ENCODE results near the gene C1orf122. TPM values are rescaled to one million over a fixed set of nuclear protein-coding genes. Genes with fewer than 3 reads are reported as not detected.
A peak's percentile ranks its signal among the peaks of the same experiment; 100 is the strongest.

Gene C1orf122
- total RNA-seq, 1 donor = 13.4 TPM

DNA sequence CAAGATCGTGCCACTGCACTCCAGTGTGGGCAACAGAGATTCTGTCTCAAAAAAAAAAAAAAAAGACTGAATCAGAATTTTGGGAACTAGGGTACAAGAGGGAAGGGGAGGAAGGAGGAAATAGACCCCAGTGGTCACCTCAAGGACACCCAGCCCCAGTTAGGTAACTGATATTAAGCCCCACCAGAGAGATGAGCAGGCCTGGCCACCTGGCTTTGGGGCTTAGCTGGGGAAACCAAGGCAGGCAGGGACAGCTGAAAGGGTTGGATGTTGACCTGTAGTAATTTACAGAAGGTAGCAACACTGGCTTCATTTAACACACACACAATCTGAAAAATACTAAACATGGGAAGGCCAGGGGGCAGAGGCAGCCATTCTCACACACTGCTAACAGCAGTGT, 5.2 kb upstream of the C1orf122 start:
- H3K4me3 ChIP-seq (ENCODE audit: low read depth, low read length) = no peak overlapping the region
- DNase-seq (ENCODE audit: low read depth) = no peak
- TF ChIP-seq, protein P1, sequence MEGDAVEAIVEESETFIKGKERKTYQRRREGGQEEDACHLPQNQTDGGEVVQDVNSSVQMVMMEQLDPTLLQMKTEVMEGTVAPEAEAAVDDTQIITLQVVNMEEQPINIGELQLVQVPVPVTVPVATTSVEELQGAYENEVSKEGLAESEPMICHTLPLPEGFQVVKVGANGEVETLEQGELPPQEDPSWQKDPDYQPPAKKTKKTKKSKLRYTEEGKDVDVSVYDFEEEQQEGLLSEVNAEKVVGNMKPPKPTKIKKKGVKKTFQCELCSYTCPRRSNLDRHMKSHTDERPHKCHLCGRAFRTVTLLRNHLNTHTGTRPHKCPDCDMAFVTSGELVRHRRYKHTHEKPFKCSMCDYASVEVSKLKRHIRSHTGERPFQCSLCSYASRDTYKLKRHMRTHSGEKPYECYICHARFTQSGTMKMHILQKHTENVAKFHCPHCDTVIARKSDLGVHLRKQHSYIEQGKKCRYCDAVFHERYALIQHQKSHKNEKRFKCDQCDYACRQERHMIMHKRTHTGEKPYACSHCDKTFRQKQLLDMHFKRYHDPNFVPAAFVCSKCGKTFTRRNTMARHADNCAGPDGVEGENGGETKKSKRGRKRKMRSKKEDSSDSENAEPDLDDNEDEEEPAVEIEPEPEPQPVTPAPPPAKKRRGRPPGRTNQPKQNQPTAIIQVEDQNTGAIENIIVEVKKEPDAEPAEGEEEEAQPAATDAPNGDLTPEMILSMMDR (IDR thresholded peaks at IDR 0.05; ENCODE audit: insufficient read depth, low read depth, low read length) = no peak

DNA sequence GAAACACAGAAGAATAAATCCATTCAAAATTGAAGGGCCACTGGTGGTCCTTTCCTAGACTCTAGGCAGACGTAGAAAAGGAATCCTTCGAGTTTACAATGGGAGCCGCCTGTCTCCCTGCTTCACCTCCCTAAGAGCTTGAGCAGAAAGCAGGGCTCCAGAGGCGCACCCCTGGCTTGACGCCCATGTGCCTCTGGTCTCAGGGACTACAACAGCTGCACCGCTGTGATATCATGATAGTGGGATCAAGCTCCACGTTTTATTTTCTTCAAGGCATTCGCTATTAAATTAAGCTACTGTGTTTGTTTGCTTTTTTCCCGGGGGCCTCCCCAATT, 403 bp upstream of the C1orf122 start:
- no peak for DNase-seq (ENCODE audit: low read depth)

DNA sequence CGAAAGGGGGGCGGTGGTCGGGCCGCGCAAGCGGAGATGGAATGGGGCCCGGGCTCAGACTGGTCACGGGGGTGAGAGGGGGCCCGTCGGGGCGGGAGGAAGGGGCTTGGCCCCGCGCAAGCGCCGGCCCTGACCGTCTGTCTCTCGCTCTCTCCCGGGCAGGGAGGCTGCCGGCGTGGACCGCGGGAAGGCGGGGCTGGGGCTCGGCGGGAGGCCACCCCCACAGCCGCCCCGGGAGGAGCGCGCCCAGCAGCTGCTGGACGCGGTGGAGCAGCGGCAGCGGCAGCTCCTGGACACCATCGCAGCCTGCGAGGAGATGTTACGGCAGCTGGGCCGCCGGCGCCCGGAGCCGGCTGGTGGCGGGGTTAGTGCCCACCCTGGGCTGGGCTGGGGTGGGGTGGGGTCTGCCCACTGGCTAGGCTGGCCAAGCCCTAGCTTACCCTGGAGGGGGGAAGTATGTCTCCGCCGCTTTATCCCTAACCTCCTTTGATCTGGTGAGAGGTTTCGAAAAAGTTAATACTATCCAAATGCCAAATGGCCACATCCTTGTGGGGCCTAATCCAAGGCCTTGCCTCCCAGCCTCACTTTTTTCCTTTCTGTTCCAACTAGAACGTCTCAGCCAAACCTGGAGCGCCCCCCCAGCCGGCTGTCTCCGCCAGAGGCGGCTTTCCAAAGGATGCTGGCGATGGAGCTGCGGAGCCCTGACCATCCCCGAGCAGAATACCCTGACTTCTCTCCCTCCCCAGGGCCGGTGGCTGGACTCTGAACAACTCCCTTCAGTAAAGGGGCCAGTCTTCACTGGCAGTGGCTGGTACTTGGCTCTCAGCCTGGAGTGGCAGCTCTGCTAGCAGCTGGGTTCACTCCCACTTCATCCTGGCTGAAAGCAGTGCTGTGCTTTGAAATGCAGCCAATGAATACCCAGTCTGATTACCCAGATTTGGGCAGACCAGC, 1.1 kb downstream of the C1orf122 start:
- H3K4me3 ChIP-seq (ENCODE audit: low read depth, low read length) = peak overlapping the region; percentile 85
- TF ChIP-seq, protein P1 (IDR thresholded peaks at IDR 0.05; ENCODE audit: insufficient read depth, low read depth, low read length) = no peak
- DNase-seq (ENCODE audit: low read depth) = peak; percentile 85

More for the DNA sequence above, 403 bp upstream of the C1orf122 start:
- TF ChIP-seq, protein P1 (IDR thresholded peaks at IDR 0.05; ENCODE audit: insufficient read depth, low read depth, low read length) = no peak
- H3K4me3 ChIP-seq (ENCODE audit: low read depth, low read length) = peak overlapping the region; percentile 85

DNA sequence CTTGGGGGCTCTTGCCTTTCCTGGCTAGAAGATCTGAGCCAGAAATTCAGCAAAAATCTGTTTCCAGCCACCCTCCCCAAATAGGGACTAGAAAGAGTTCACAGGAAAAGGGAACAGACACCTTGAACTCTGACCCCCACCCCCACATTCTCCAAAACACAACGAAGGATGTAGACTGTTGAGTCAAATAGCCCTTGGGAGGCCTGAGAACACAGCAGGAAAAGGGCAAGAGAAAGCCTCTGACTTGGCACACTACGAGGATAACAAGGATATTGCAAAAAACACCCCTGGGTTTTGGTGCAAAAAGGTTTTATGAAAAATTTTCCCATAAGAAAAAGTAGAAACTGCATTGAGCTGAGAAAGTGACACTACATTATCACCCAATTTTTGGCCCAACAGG, 2.4 kb downstream of the C1orf122 start:
- TF ChIP-seq, protein P1 (IDR thresholded peaks at IDR 0.05; ENCODE audit: insufficient read depth, low read depth, low read length) = no peak
- no peak for DNase-seq (ENCODE audit: low read depth)
- no peak overlapping the region for H3K4me3 ChIP-seq (ENCODE audit: low read depth, low read length)

DNA sequence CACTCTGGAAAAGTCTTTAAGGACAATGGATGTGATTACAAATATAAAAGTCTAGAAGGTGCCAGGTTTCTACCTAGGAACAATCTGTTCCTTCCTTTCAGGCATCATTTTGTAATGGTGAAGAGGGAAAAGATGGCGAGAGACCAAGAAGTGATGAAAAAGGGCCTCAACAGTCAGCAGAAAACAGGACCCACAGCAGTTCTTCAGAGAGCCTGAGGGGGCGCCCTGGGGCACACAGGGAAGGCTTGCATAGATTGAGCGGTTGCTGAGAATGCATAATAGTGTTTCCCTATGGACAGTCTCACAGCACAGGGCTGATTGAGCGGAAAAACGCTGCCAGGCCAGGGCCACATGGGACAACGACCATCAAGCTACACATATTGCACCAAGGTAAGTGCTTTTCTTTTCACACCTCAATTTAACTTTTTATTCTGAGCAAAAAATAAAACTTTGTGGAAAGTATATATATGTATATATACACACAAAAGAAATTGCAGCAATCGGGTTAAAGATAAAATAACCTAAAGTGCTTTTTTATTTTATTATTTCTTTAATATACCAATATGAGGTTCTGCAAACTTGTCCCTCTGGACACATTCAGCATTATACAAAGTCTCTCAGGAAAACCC, 3.6 kb downstream of the C1orf122 start:
- peak; percentile 77 for DNase-seq (ENCODE audit: low read depth)
- H3K4me3 ChIP-seq (ENCODE audit: low read depth, low read length) = no peak overlapping the region
- TF ChIP-seq, protein P1 (IDR thresholded peaks at IDR 0.05; ENCODE audit: insufficient read depth, low read depth, low read length) = peak; percentile 98

DNA sequence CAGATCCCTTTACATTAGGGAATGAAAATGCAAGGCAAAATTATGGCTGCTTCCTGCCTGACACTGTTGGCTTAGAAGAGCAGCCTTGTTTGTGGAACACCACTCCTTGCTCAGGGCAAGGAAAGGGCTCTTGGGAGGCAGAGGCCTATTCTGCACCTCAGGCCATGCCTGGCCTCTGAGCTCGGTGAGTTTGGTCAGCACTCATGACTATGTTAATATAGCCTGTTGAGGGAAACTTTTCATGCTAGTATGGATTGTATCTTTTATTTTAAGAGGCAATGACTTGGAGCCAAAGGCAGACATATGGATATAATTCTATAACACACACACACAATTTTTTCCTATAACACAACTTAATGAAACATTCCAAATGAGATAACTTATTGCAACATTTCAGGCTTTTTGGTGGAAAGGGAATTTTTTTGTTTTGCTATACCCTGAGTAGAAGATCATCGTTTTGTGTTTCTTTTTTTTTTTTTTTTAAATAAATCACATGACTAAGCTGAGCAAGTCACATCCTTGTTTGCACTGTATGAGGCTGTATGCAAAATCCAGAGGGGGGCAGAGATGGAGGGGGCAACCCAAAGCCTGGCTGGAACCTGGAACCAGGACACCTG, 6.0 kb downstream of the C1orf122 start:
- DNase-seq (ENCODE audit: low read depth) = no peak
- no peak overlapping the region for H3K4me3 ChIP-seq (ENCODE audit: low read depth, low read length)
- TF ChIP-seq, protein P1 (IDR thresholded peaks at IDR 0.05; ENCODE audit: insufficient read depth, low read depth, low read length) = no peak
